ENCODE measurements around the gene PTPN5. TPM values are rescaled to one million over a fixed set of nuclear protein-coding genes. Genes with fewer than 3 reads are reported as not detected.

The PTPN5 gene
- total RNA-seq, 5 donors from 2014 or later (not counting 1 experiment from before 2014, with no cell fraction given): 0.22 TPM; not detected in 4

DNA sequence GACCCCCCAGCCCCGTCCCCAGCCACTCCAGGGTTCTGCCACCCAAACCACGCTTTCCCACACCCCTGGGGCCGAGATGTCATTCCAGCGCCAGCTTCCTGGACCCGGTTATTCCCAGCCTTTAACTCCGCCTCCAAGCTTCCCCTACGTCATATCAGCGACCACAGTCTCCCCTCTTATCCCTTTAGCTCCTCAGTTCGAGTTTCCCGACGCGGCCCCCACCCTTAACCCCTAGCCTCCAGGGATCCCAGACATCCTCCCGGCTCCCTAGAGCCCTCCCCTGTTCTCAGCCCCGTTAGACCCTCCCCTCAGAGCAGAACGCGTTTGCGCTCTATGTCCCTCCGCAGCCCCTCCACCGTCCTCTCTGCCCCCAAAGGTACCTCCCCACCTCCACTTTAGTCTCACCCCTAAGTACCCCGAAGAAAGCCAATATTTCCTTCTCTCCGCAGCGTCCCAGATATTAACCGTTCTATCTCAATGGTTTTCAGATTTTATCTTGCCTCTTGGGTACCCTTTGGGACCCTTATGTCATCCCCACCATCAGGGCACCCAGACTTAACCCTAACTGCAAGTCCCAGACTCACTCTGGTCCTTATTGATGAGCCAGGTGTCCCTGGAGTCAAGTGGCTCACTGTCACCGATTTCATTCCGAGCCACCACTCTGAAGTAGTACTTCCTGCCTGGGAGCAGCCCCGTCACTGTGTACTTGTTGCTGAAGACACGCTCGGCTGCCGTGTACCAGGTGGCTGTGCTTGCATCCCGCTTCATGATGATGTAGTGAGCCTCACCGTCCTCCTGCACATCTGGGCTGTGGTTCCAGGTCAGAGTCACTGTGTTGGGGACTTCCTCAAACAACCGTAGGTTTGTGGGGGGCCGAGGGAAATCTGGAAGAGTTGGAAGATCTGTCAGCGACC, 85.0 kb downstream of the PTPN5 start:
- peaks cover 0 to 21% of the 10 kb centered on the region in 2 experiments for H3K4me1 ChIP-seq (ENCODE audit: control insufficient read depth in 1 of 2, extremely low read depth in 1 of 2, insufficient read depth in 2 of 2, low read length in 2 of 2)
- DNase-seq: peak; percentile 26 to 77 (median 55)

DNA sequence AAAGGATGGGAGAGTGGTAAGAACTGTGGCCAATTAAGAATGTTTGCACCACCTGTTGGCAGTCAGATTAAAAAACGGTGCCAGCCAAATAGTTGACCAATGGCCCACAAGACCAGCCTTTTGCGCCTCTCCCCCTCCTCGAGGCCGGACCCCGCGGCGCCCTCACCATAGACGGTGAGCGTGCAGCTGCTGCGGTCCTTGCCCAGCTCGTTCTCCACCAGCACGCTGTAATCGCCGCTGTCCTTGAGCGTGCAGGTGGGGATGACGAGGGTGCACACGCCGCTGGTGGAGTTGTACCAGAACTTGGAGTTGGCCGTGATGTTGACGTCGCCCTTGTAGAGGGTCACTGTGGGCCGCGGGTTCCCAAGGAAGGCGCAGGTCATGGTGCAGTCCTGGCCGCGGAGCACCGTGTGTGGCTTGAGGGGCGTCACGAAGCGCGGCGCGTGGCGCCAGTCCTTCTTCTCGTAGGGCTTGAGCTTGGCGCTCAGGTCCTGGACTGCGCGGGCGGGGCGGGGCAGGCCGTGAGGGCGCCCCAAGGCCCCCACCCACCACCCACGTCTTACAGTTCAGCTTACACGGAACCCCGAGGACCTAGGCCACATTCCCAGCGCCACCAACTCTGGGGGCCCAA, 85.8 kb downstream of the PTPN5 start:
- Mint-ChIP-seq H3K9me3 (no peaks in the 10 kb centered on the region), H3K27me3 (peaks cover 0 to 2% of the 10 kb centered on the region in 2 donors), H3K27ac (peak overlapping the region in 1 of 2 donors; percentile 16), H3K4me1 (peaks cover 20 to 33% (median 28%) of the 10 kb centered on the region in 3 donors), H3K4me3 (peak overlapping the region; percentile 76 to 90 (median 84)), H3K36me3 (no peaks in the 10 kb centered on the region)
- ChIA-PET CTCF (interaction anchor here (1.3 to 2.0 kb wide), 2 partner anchors 16 kb away, joined by 5 to 8 read pairs; no protein-coding TSS in a partner anchor), POLR2A (interaction anchor here (0.6 to 1.0 kb wide), 2 partner anchors 73 to 180 kb away, joined by 4 to 6 read pairs; no protein-coding TSS in a partner anchor)
- H3K4me1 ChIP-seq (ENCODE audit: control insufficient read depth in 1 of 2, extremely low read depth in 1 of 2, insufficient read depth in 2 of 2, low read length in 2 of 2): peaks cover 0 to 21% of the 10 kb centered on the region in 2 experiments
- H3K27ac ChIP-seq (ENCODE audit: low read length): no peak overlapping the region
- peak in 16 of 35 experiments; percentile 3 to 46 (median 18) for DNase-seq
- H3K36me3 ChIP-seq (ENCODE audit: control insufficient read depth in 2 of 2, extremely low read depth in 1 of 2, insufficient read depth in 1 of 2, low read length in 1 of 2): no peaks in the 10 kb centered on the region
- peaks cover 0 to 17% of the 10 kb centered on the region in 2 experiments for H3K27me3 ChIP-seq (replicated peaks in 1 of 2; ENCODE audit: control insufficient read depth in 2 of 2, extremely low read depth in 1 of 2, insufficient read depth in 2 of 2, low read length in 1 of 2)
- WGBS (ENCODE audit: insufficient coverage): 9% methylated on average over 36 of the region's 46 CpGs
- peak; percentile 47 to 53 (median 49) for ATAC-seq (replicated peaks in 1 of 4)
- peak overlapping the region; percentile 55 to 68 for H3K4me3 ChIP-seq (ENCODE audit: control insufficient read depth in 1 of 2, extremely low read depth in 1 of 2, low read length in 1 of 2)
- no peaks in the 10 kb centered on the region for H3K9me3 ChIP-seq

More for the DNA sequence above, 85.0 kb downstream of the PTPN5 start:
- Histone ChIP-seq H3K36me3 (ENCODE audit: control insufficient read depth in 2 of 2, extremely low read depth in 1 of 2, insufficient read depth in 1 of 2, low read length in 1 of 2) (no peaks in the 10 kb centered on the region), H3K27ac (ENCODE audit: low read length) (peak overlapping the region; percentile 75), H3K4me3 (ENCODE audit: control insufficient read depth in 1 of 2, extremely low read depth in 1 of 2, low read length in 1 of 2) (peak overlapping the region; percentile 68 to 69), H3K9me3 (no peaks in the 10 kb centered on the region), H3K27me3 (replicated peaks in 1 of 2; ENCODE audit: control insufficient read depth in 2 of 2, extremely low read depth in 1 of 2, insufficient read depth in 2 of 2, low read length in 1 of 2) (peaks cover 0 to 13% of the 10 kb centered on the region in 2 experiments)
- POLR2A ChIA-PET: interaction anchor here in 1 of 2 donors (1.0 kb wide), 1 partner anchor 74 kb away, joined by 4 read pairs; no protein-coding TSS in a partner anchor
- Mint-ChIP-seq H3K9me3 (no peaks in the 10 kb centered on the region), H3K27ac (peak overlapping the region; percentile 93 to 95), H3K27me3 (peaks cover 0 to 2% of the 10 kb centered on the region in 2 donors), H3K36me3 (no peaks in the 10 kb centered on the region), H3K4me1 (peaks cover 20 to 33% (median 28%) of the 10 kb centered on the region in 3 donors), H3K4me3 (peak overlapping the region; percentile 84 to 93 (median 90))
- CTCF ChIA-PET: interaction anchor here in 1 of 2 donors (2.0 kb wide), 1 partner anchor 15 kb away, joined by 8 read pairs; no protein-coding TSS in a partner anchor
- WGBS (ENCODE audit: insufficient coverage): 4% methylated on average over 27 of the region's 34 CpGs
- ATAC-seq (replicated peaks in 1 of 4): peak; percentile 84 to 91 (median 87)

DNA sequence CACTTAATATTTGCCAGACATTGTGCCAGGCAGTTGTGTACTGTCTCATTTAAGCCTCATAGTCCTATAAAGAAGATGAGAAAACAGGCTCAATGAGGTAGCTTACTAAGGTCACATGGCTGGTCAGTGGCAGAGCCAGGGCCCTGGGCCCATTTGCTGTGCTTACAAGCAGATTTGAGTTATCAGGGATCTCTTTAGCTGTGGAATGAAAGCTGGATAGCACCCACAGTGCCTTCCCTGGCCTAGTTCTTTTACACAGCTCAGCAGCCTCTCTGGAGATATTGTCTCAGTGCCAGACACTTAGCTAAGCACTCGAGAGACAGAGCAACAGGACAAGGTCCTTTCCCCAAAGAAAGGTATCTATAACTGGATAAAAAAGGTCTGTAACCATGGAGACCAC, 86.9 kb downstream of the PTPN5 start:
- ChIA-PET CTCF (interaction anchor here in 1 of 2 donors (1.3 kb wide), 1 partner anchor 17 kb away, joined by 5 read pairs; no protein-coding TSS in a partner anchor), POLR2A (interaction anchor here (0.5 to 0.6 kb wide), 3 partner anchors 88 to 179 kb away, joined by 3 to 6 read pairs (median 5); no protein-coding TSS in a partner anchor)
- Histone ChIP-seq H3K27me3 (replicated peaks in 1 of 2; ENCODE audit: control insufficient read depth in 2 of 2, extremely low read depth in 1 of 2, insufficient read depth in 2 of 2, low read length in 1 of 2) (peaks cover 0 to 26% of the 10 kb centered on the region in 2 experiments), H3K9me3 (no peaks in the 10 kb centered on the region), H3K4me3 (ENCODE audit: control insufficient read depth in 1 of 2, extremely low read depth in 1 of 2, low read length in 1 of 2) (no peak overlapping the region), H3K27ac (ENCODE audit: low read length) (no peak overlapping the region), H3K4me1 (ENCODE audit: control insufficient read depth in 1 of 2, extremely low read depth in 1 of 2, insufficient read depth in 2 of 2, low read length in 2 of 2) (peaks cover 0 to 23% of the 10 kb centered on the region in 2 experiments), H3K36me3 (ENCODE audit: control insufficient read depth in 2 of 2, extremely low read depth in 1 of 2, insufficient read depth in 1 of 2, low read length in 1 of 2) (no peaks in the 10 kb centered on the region)
- H3K9me3 Mint-ChIP-seq: no peaks in the 10 kb centered on the region
- peaks cover 25 to 40% (median 33%) of the 10 kb centered on the region in 3 donors for H3K4me1 Mint-ChIP-seq
- WGBS (ENCODE audit: insufficient coverage): 67% methylated on average over 1 of the region's 1 CpG
- DNase-seq (no peak), ATAC-seq (replicated peaks in 1 of 4) (no peak)
- H3K4me3 Mint-ChIP-seq: peak overlapping the region; percentile 59 to 84 (median 76)
- peak overlapping the region in 1 of 2 donors; percentile 14 for H3K27ac Mint-ChIP-seq
- H3K36me3 Mint-ChIP-seq: no peaks in the 10 kb centered on the region
- H3K27me3 Mint-ChIP-seq: peaks cover 0 to 4% of the 10 kb centered on the region in 2 donors

DNA sequence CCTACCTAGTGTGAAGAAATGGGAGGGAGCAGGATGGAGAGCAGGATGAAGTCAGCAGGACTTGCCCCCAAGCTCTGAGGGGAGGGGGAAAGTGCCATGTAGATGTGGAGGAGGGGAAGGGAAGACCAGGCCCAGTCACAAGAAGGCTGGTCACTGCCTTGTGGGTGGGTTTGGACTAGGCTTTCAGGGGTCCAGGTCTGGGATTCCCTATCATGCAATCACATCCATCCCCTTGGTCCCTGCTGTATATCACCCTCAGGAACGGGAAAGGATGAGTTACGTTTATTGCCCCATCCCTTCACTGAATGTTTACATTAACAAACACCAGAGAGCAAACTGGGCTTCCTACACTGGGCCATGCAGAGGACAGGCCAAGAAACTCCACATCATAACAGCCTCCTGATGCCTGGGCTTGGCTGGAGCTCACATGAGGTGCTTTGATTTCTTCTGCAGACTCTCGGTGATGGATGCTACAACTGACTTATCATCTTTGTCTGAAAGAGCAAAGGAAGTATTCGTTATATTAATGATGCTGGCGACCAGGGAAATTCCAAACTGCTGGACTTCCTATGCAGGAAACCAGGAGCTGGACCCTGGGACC, 87.5 kb downstream of the PTPN5 start:
- POLR2A ChIA-PET: interaction anchor here (0.5 to 0.6 kb wide), 4 partner anchors 88 to 389 kb away, joined by 3 to 6 read pairs (median 4); no protein-coding TSS in a partner anchor
- Mint-ChIP-seq H3K27ac (peak overlapping the region in 1 of 2 donors; percentile 15), H3K4me1 (peaks cover 31 to 45% (median 38%) of the 10 kb centered on the region in 3 donors)

GRCh38 chr11:18703001-18703763, 88.4 kb downstream of the PTPN5 start:
- Histone ChIP-seq H3K27ac (ENCODE audit: low read length) (no peak overlapping the region), H3K4me1 (ENCODE audit: control insufficient read depth in 1 of 2, extremely low read depth in 1 of 2, insufficient read depth in 2 of 2, low read length in 2 of 2) (peaks cover 2 to 34% of the 10 kb centered on the region in 2 experiments), H3K4me3 (ENCODE audit: control insufficient read depth in 1 of 2, extremely low read depth in 1 of 2, low read length in 1 of 2) (no peak overlapping the region), H3K9me3 (no peaks in the 10 kb centered on the region), H3K27me3 (replicated peaks in 1 of 2; ENCODE audit: control insufficient read depth in 2 of 2, extremely low read depth in 1 of 2, insufficient read depth in 2 of 2, low read length in 1 of 2) (peaks cover 0 to 26% of the 10 kb centered on the region in 2 experiments), H3K36me3 (ENCODE audit: control insufficient read depth in 2 of 2, extremely low read depth in 1 of 2, insufficient read depth in 1 of 2, low read length in 1 of 2) (no peaks in the 10 kb centered on the region)
- peak overlapping the region in 1 of 2 donors; percentile 18 for H3K27ac Mint-ChIP-seq
- H3K27me3 Mint-ChIP-seq: peaks cover 0 to 4% of the 10 kb centered on the region in 2 donors
- no peaks in the 10 kb centered on the region for H3K36me3 Mint-ChIP-seq
- no peak overlapping the region for H3K4me3 Mint-ChIP-seq
- CTCF ChIA-PET: interaction anchor here in 1 of 2 donors (0.8 kb wide), 1 partner anchor 28 kb away, joined by 3 read pairs; no protein-coding TSS in a partner anchor
- WGBS (ENCODE audit: insufficient coverage): 60% methylated on average over 1 of the region's 2 CpGs
- DNase-seq: no peak
- peaks cover 33 to 49% (median 40%) of the 10 kb centered on the region in 3 donors for H3K4me1 Mint-ChIP-seq
- POLR2A ChIA-PET: no interaction called here
- no peaks in the 10 kb centered on the region for H3K9me3 Mint-ChIP-seq
- ATAC-seq (replicated peaks in 1 of 4): no peak

More for the DNA sequence above, 87.5 kb downstream of the PTPN5 start:
- Histone ChIP-seq H3K27ac (ENCODE audit: low read length) (no peak overlapping the region), H3K4me1 (ENCODE audit: control insufficient read depth in 1 of 2, extremely low read depth in 1 of 2, insufficient read depth in 2 of 2, low read length in 2 of 2) (peaks cover 1 to 29% of the 10 kb centered on the region in 2 experiments), H3K36me3 (ENCODE audit: control insufficient read depth in 2 of 2, extremely low read depth in 1 of 2, insufficient read depth in 1 of 2, low read length in 1 of 2) (no peaks in the 10 kb centered on the region), H3K27me3 (replicated peaks in 1 of 2; ENCODE audit: control insufficient read depth in 2 of 2, extremely low read depth in 1 of 2, insufficient read depth in 2 of 2, low read length in 1 of 2) (peaks cover 0 to 26% of the 10 kb centered on the region in 2 experiments), H3K4me3 (ENCODE audit: control insufficient read depth in 1 of 2, extremely low read depth in 1 of 2, low read length in 1 of 2) (no peak overlapping the region), H3K9me3 (no peaks in the 10 kb centered on the region)
- WGBS (ENCODE audit: insufficient coverage): 86% methylated on average over 4 of the region's 5 CpGs
- ATAC-seq (replicated peaks in 1 of 4) (no peak), DNase-seq (no peak)
- peak overlapping the region in 1 of 3 donors; percentile 84 for H3K4me3 Mint-ChIP-seq
- no peaks in the 10 kb centered on the region for H3K9me3 Mint-ChIP-seq
- CTCF ChIA-PET: interaction anchor here (0.8 to 1.3 kb wide), 2 partner anchors 18 to 27 kb away, joined by 3 to 5 read pairs; no protein-coding TSS in a partner anchor
- peaks cover 0 to 4% of the 10 kb centered on the region in 2 donors for H3K27me3 Mint-ChIP-seq
- H3K36me3 Mint-ChIP-seq: no peaks in the 10 kb centered on the region

Measured in T-cell (primary cell).